Breast epithelium (tissue), 4 donors: ENCODE measurements around the gene CALHM3. TPM values are rescaled to one million over a fixed set of nuclear protein-coding genes. Genes with fewer than 3 reads are reported as not detected.

ENCODE experiments used
- DNase-seq, 2 donors: peaks; one replicate each; pipeline ENCODE4 v3.0.0-alpha.2; 2019; ENCODE audit warnings: low spot score in 2 of 2
- H3K27ac ChIP-seq, 2 donors: fragments of 200-600 bp; sonication (generic) in 1 of 2; one replicate each; pipeline ENCODE4 v1.5.1; 2016 to 2019; ENCODE audit warnings: mild to moderate bottlenecking in 1 of 2
- H3K27me3 ChIP-seq, 2 donors: fragments of 200-600 bp; sonication (generic) in 1 of 2; one replicate each; pipeline versions ENCODE4 v1.5.1 to v1.6.0; 2017 to 2019; ENCODE audit warnings: control low read depth in 1 of 2, mild to moderate bottlenecking in 1 of 2
- H3K36me3 ChIP-seq: fragments of 200-600 bp; one replicate; pipeline ENCODE4 v1.5.1; 2019
- H3K4me1 ChIP-seq, 2 donors: fragments of 200-600 bp; sonication (generic); one replicate each; pipeline ENCODE4 v1.5.1; 2016 to 2019; ENCODE audit warnings: control low read depth in 1 of 2
- H3K4me3 ChIP-seq, 3 donors: fragments of 200-600 bp; sonication (generic); 1 replicate in 2 of 3; 2 replicates in 1 of 3; pipeline ENCODE4 v1.5.1; 2016 to 2019; ENCODE audit warnings: mild to moderate bottlenecking in 3 of 3, moderate library complexity in 2 of 3
- H3K9me3 ChIP-seq, 2 donors: fragments of 200-600 bp; sonication (generic) in 1 of 2; one replicate each; pipeline ENCODE4 v1.5.1; 2016 to 2019; ENCODE audit warnings: control low read depth in 1 of 2
- CTCF ChIP-seq, 3 donors: fragments of 450-650 bp; IDR thresholded peaks; one replicate each; pipeline ENCODE4 v1.5.1; 2016 to 2017; ENCODE audit warnings: antibody characterized with exemption in 3 of 3, mild to moderate bottlenecking in 3 of 3, moderate library complexity in 3 of 3
- POLR2A ChIP-seq: fragments of 450-650 bp; IDR thresholded peaks from one replicate; pipeline ENCODE4 v1.6.1; 2016; ENCODE audit warnings: antibody characterized with exemption, mild to moderate bottlenecking, moderate library complexity
- POLR2AphosphoS5 ChIP-seq, 3 donors: sonication (generic); formaldehyde crosslinking; IDR thresholded peaks; one replicate each; pipeline ENCODE4 v1.6.1; 2017; ENCODE audit warnings: antibody characterized with exemption in 3 of 3
- intact Hi-C: fragments of 100-400 bp; cut with DNase I; formaldehyde crosslinking; loops from one replicate; pipeline ENCODE4 v1.15.1; 2023; ENCODE audit warnings: low total_unique reads
- total RNA-seq, 3 donors: library from RNA; depleted of rRNA; stranded (reverse); fragments of >200 nt; gene quantifications; one replicate each; pipeline ENCODE4 v1.1.0, GENCODE V29; 2016

Gene CALHM3
- total RNA-seq, 3 donors from 2014 or later = not detected

GRCh38 chr10:103480521-103480920 is 1.5 kb upstream of the CALHM3 start:
- no peaks in the 10 kb centered on the region for H3K4me1 ChIP-seq
- no peaks in the 10 kb centered on the region for H3K27me3 ChIP-seq
- TF ChIP-seq POLR2A (no peak), POLR2AphosphoS5 (IDR thresholded peaks at IDR 0.05) (no peak), CTCF (IDR thresholded peaks at IDR 0.05) (no peak)
- no peak overlapping the region for H3K27ac ChIP-seq
- H3K36me3 ChIP-seq = no peaks in the 10 kb centered on the region
- intact Hi-C loops = no loop called here
- no peak for DNase-seq
- no peak overlapping the region for H3K4me3 ChIP-seq
- H3K9me3 ChIP-seq = no peaks in the 10 kb centered on the region

- Histone ChIP-seq H3K36me3 (no peaks in the 10 kb centered on the region), H3K27ac (no peak overlapping the region), H3K9me3 (no peaks in the 10 kb centered on the region), H3K4me3 (no peak overlapping the region), H3K27me3 (no peaks in the 10 kb centered on the region), H3K4me1 (no peaks in the 10 kb centered on the region)
- DNase-seq = no peak
- intact Hi-C loops = no loop called here
- TF ChIP-seq POLR2A (no peak), CTCF (IDR thresholded peaks at IDR 0.05) (no peak), POLR2AphosphoS5 (IDR thresholded peaks at IDR 0.05) (no peak)
Measured at GRCh38 chr10:103478671-103479070, 369 bp downstream of the CALHM3 start.

DNA sequence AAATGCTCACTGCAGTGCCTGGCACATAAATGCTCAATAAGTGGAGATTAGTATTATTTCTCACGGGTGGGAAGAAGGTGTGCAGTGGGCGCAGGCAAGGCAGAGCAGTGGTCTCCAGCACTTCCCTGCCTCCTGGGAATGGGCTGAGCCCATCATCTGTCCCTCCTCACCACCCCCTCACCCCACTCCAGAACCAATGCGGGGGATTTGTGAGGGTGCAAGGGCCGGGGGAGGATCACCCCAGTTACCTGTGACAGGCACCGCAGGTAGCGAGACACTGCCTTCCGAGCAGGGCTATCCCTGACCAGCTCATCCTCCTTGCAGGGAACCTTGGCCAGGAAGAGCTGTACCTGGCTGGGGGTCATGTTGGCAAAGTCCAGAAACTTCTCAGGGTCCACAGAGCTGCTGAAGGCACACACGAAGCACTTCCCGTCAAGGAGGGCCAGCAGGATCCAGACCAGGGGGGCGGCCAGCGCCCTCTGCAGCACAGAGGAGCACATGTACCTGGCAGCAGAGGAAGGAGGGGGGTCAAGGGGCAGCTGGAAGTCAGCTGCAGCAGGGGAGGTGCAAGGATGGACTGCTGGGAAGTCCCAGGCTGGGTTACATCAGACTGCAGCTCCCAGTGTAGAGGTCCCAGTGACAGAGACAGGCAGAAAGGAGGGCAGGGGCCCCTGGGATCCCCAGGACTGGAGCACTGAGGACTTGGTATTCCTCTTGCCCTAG is 2.8 kb downstream of the CALHM3 start:
- H3K4me1 ChIP-seq = no peaks in the 10 kb centered on the region
- no peaks in the 10 kb centered on the region for H3K9me3 ChIP-seq
- no peaks in the 10 kb centered on the region for H3K27me3 ChIP-seq
- no peak for TF ChIP-seq POLR2A
- no peak for TF ChIP-seq CTCF (IDR thresholded peaks at IDR 0.05)
- TF ChIP-seq POLR2AphosphoS5 (IDR thresholded peaks at IDR 0.05) = no peak
- no peak for DNase-seq
- intact Hi-C loops = no loop called here
- no peaks in the 10 kb centered on the region for H3K36me3 ChIP-seq
- no peak overlapping the region for H3K27ac ChIP-seq
- H3K4me3 ChIP-seq = no peak overlapping the region

GRCh38 chr10:103475437-103475836 is 3.6 kb downstream of the CALHM3 start:
- Histone ChIP-seq H3K27me3 (no peaks in the 10 kb centered on the region), H3K9me3 (no peaks in the 10 kb centered on the region), H3K36me3 (no peaks in the 10 kb centered on the region), H3K27ac (no peak overlapping the region), H3K4me1 (no peaks in the 10 kb centered on the region), H3K4me3 (no peak overlapping the region)
- intact Hi-C loops = no loop called here
- no peak for DNase-seq
- no peak for TF ChIP-seq CTCF (IDR thresholded peaks at IDR 0.05)
- TF ChIP-seq POLR2AphosphoS5 (IDR thresholded peaks at IDR 0.05) = no peak
- no peak for TF ChIP-seq POLR2A

GRCh38 chr10:103474077-103474476 is 5.0 kb downstream of the CALHM3 start:
- Histone ChIP-seq H3K27ac (no peak overlapping the region), H3K36me3 (no peaks in the 10 kb centered on the region), H3K9me3 (no peaks in the 10 kb centered on the region), H3K27me3 (no peaks in the 10 kb centered on the region), H3K4me3 (no peak overlapping the region), H3K4me1 (no peaks in the 10 kb centered on the region)
- intact Hi-C loops = no loop called here
- no peak for DNase-seq
- TF ChIP-seq CTCF (IDR thresholded peaks at IDR 0.05) (no peak), POLR2A (no peak), POLR2AphosphoS5 (IDR thresholded peaks at IDR 0.05) (no peak)
